Measurements from ENCODE around the gene CYSTM1. TPM values are rescaled to one million over a fixed set of nuclear protein-coding genes. Genes with fewer than 3 reads are reported as not detected.

Gene CYSTM1
- total RNA-seq, 2 experiments from 2014 or later = 7.2 to 7.4 TPM

DNA sequence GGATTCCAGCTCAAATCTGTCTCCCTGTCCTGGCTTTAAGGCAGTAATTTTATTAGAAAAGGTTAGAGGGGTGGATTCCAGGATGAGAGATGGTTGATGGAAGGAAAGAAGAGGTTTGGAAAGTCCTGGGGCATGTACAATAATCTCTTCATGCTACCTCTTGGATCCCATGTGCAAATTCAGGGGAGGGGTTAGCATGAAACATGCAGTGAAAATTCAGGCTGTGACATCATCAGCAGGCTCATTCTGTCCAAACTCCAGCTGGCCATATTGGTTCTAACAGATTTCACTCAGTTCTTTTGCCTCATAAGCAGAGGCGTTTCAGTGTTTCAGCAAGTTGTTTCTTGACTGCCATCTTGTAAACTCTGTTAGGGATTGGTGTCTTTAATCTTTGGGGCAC, 55.4 kb downstream of the CYSTM1 start:
- intact Hi-C loops (cut with DNase I, micrococcal nuclease) = no loop called here
- H3K9me3 ChIP-seq (ENCODE audit: control insufficient read depth in 1 of 2, insufficient read depth in 1 of 2, low read length in 2 of 2) = no peaks in the 10 kb centered on the region
- TF ChIP-seq, protein P1, sequence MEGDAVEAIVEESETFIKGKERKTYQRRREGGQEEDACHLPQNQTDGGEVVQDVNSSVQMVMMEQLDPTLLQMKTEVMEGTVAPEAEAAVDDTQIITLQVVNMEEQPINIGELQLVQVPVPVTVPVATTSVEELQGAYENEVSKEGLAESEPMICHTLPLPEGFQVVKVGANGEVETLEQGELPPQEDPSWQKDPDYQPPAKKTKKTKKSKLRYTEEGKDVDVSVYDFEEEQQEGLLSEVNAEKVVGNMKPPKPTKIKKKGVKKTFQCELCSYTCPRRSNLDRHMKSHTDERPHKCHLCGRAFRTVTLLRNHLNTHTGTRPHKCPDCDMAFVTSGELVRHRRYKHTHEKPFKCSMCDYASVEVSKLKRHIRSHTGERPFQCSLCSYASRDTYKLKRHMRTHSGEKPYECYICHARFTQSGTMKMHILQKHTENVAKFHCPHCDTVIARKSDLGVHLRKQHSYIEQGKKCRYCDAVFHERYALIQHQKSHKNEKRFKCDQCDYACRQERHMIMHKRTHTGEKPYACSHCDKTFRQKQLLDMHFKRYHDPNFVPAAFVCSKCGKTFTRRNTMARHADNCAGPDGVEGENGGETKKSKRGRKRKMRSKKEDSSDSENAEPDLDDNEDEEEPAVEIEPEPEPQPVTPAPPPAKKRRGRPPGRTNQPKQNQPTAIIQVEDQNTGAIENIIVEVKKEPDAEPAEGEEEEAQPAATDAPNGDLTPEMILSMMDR (IDR thresholded peaks at IDR 0.05) = no peak
- H3K4me3 ChIP-seq (ENCODE audit: low read length) = no peak overlapping the region
- no peaks in the 10 kb centered on the region for H3K27me3 ChIP-seq (ENCODE audit: control insufficient read depth in 1 of 2, insufficient read depth in 2 of 2, low read length in 2 of 2)
- H3K4me1 Mint-ChIP-seq (ENCODE audit: low read depth) = no peaks in the 10 kb centered on the region
- ChIA-PET POLR2A (no interaction called here), CTCF (no interaction called here)
- H3K4me1 ChIP-seq (ENCODE audit: insufficient read depth, low read length) = no peaks in the 10 kb centered on the region
- H3K36me3 Mint-ChIP-seq (ENCODE audit: low read depth) = no peaks in the 10 kb centered on the region
- H3K36me3 ChIP-seq (ENCODE audit: insufficient read depth, low read length) = no peaks in the 10 kb centered on the region
- no peaks in the 10 kb centered on the region for H3K9me3 Mint-ChIP-seq
- H3K27ac Mint-ChIP-seq = no peak overlapping the region
- H3K27me3 Mint-ChIP-seq = no peaks in the 10 kb centered on the region
- ATAC-seq (ENCODE audit: poor library complexity) (no peak), DNase-seq (no peak)
- H3K27ac ChIP-seq (ENCODE audit: low read depth in 1 of 2, low read length in 2 of 2) = no peak overlapping the region
- no peak overlapping the region for H3K4me3 Mint-ChIP-seq

DNA sequence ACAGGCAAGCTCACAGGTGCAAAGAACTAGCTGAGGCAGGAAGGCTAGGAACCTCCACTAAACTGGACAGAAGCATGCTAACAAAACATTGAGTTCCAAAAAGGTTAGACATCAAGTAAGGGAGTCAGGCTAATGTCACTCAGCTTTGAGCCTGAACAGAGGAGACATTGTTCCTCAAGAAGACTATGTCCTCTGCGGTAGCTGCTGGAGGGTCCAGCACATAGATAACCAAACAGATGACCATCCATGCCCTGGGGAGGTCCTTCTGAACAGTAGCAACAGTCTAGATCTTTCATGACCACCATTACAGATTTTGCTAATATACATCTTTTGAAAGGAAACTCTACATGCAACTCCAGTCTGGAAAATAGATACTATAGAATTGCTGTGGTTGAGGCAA, 57.7 kb downstream of the CYSTM1 start:
- H3K4me1 Mint-ChIP-seq (ENCODE audit: low read depth) = no peaks in the 10 kb centered on the region
- no peak overlapping the region for H3K27ac Mint-ChIP-seq
- no peaks in the 10 kb centered on the region for H3K9me3 ChIP-seq (ENCODE audit: control insufficient read depth in 1 of 2, insufficient read depth in 1 of 2, low read length in 2 of 2)
- no peaks in the 10 kb centered on the region for H3K36me3 Mint-ChIP-seq (ENCODE audit: low read depth)
- CTCF ChIA-PET = no interaction called here
- no peak for DNase-seq
- TF ChIP-seq, protein P1 (IDR thresholded peaks at IDR 0.05) = no peak
- no peaks in the 10 kb centered on the region for H3K27me3 ChIP-seq (ENCODE audit: control insufficient read depth in 1 of 2, insufficient read depth in 2 of 2, low read length in 2 of 2)
- no peaks in the 10 kb centered on the region for H3K36me3 ChIP-seq (ENCODE audit: insufficient read depth, low read length)
- POLR2A ChIA-PET = no interaction called here
- no peak overlapping the region for H3K4me3 ChIP-seq (ENCODE audit: low read length)
- intact Hi-C loops (cut with DNase I, micrococcal nuclease) = no loop called here
- ATAC-seq (ENCODE audit: poor library complexity) = no peak
- no peak overlapping the region for H3K27ac ChIP-seq (ENCODE audit: low read depth in 1 of 2, low read length in 2 of 2)
- no peak overlapping the region for H3K4me3 Mint-ChIP-seq
- no peaks in the 10 kb centered on the region for H3K9me3 Mint-ChIP-seq
- no peaks in the 10 kb centered on the region for H3K4me1 ChIP-seq (ENCODE audit: insufficient read depth, low read length)
- no peaks in the 10 kb centered on the region for H3K27me3 Mint-ChIP-seq

DNA sequence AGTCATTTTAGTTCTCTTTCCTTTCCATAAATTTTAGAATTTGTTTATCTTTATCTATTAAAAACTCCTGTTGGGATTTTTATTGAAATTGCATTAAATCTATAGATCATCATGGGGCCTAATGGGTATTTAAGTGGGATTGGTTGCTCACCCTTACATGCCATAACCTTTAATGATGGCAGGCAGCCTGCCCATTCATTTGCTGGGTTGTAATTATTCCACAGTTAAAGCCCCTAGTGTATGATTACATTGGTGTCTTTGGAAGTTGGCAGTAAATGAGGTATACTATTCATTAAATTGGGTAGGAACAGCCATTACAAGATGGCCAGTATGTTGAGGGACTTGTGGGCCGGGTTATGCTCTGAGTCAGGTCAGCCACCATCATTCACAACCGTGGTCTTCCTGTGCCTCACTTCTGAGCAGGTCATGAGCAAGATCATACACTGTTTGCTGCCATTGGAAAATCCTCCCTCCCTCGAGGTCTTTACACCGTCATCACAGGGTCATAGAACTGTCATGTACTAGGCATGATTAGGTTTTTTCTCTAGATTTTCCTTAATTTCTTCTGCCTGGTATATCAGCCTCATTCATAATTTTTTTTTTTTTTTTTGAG, 59.5 kb downstream of the CYSTM1 start:
- ChIA-PET POLR2A (interaction anchor here (0.6 kb wide), 1 partner anchor 22 kb away, joined by 3 read pairs; no protein-coding TSS in a partner anchor), CTCF (interaction anchor here (1.4 kb wide), 1 partner anchor 10 kb away, joined by 3 read pairs; no protein-coding TSS in a partner anchor)
- Histone ChIP-seq H3K4me3 (ENCODE audit: low read length) (no peak overlapping the region), H3K4me1 (ENCODE audit: insufficient read depth, low read length) (no peaks in the 10 kb centered on the region), H3K27me3 (ENCODE audit: control insufficient read depth in 1 of 2, insufficient read depth in 2 of 2, low read length in 2 of 2) (no peaks in the 10 kb centered on the region), H3K27ac (ENCODE audit: low read depth in 1 of 2, low read length in 2 of 2) (no peak overlapping the region), H3K9me3 (ENCODE audit: control insufficient read depth in 1 of 2, insufficient read depth in 1 of 2, low read length in 2 of 2) (no peaks in the 10 kb centered on the region), H3K36me3 (ENCODE audit: insufficient read depth, low read length) (no peaks in the 10 kb centered on the region)
- no peak overlapping the region for H3K4me3 Mint-ChIP-seq
- TF ChIP-seq, protein P1 (IDR thresholded peaks at IDR 0.05) = no peak
- no peak for ATAC-seq (ENCODE audit: poor library complexity)
- H3K36me3 Mint-ChIP-seq (ENCODE audit: low read depth) = no peaks in the 10 kb centered on the region
- no peak overlapping the region for H3K27ac Mint-ChIP-seq
- no peaks in the 10 kb centered on the region for H3K27me3 Mint-ChIP-seq
- intact Hi-C loops (cut with DNase I, micrococcal nuclease) = no loop called here
- H3K4me1 Mint-ChIP-seq (ENCODE audit: low read depth) = no peaks in the 10 kb centered on the region
- DNase-seq = no peak
- H3K9me3 Mint-ChIP-seq = no peaks in the 10 kb centered on the region
